NCI-H2171 treated with DMSO at 0.1 percent for 48 hours (cell line): Measurements from ENCODE around the gene YPEL1.
"Not testable (repeated sequence)": the region's sequence is repeated elsewhere in the genome, so short reads cannot be mapped to it uniquely, and the experiment has no call there.

ENCODE experiments used
- DNase-seq: peaks from one replicate; lab custom pipeline; 2025; lab: John Stamatoyannopoulos, UW

The YPEL1 gene

GRCh38 chr22:21699643-21700042 is 36.0 kb downstream of the YPEL1 start:
- DNase-seq = no peak

GRCh38 chr22:21698430-21699329 is 36.9 kb downstream of the YPEL1 start:
- DNase-seq = no peak

GRCh38 chr22:21697880-21698279 is 37.7 kb downstream of the YPEL1 start:
- no peak for DNase-seq

- DNase-seq = no peak
These were observed 38.4 kb downstream of the YPEL1 start for GRCh38 chr22:21697021-21697771.

- no peak for DNase-seq
These were observed 39.5 kb downstream of the YPEL1 start for GRCh38 chr22:21696115-21696514.

- DNase-seq = no peak
These were observed 40.0 kb downstream of the YPEL1 start for GRCh38 chr22:21695430-21696085.

- no peak for DNase-seq
These were observed 40.7 kb downstream of the YPEL1 start for GRCh38 chr22:21694795-21695429.

- DNase-seq = no peak
These were observed 41.2 kb downstream of the YPEL1 start for GRCh38 chr22:21694394-21694793.

- no peak for DNase-seq
These were observed 41.6 kb downstream of the YPEL1 start for GRCh38 chr22:21693999-21694341.

- no peak for DNase-seq
These were observed 42.1 kb downstream of the YPEL1 start for GRCh38 chr22:21693333-21693998.

- not testable (repeated sequence) for DNase-seq
These were observed 42.7 kb downstream of the YPEL1 start for GRCh38 chr22:21692856-21693255.

- DNase-seq = no peak
These were observed 43.8 kb downstream of the YPEL1 start for GRCh38 chr22:21691816-21692215.

GRCh38 chr22:21690401-21690801 is 45.2 kb downstream of the YPEL1 start:
- DNase-seq = no peak

GRCh38 chr22:21688706-21689381 is 46.8 kb downstream of the YPEL1 start:
- no peak for DNase-seq

- no peak for DNase-seq
These were observed 47.3 kb downstream of the YPEL1 start for GRCh38 chr22:21688341-21688705.

GRCh38 chr22:21687685-21688259 is 47.8 kb downstream of the YPEL1 start:
- no peak for DNase-seq

- DNase-seq = no peak
These were observed 48.8 kb downstream of the YPEL1 start for GRCh38 chr22:21686634-21687393.

- DNase-seq = no peak
These were observed 49.4 kb downstream of the YPEL1 start for GRCh38 chr22:21686193-21686608.

GRCh38 chr22:21685164-21685513 is 50.5 kb downstream of the YPEL1 start:
- DNase-seq = no peak

GRCh38 chr22:21684492-21685163 is 51.0 kb downstream of the YPEL1 start:
- no peak for DNase-seq
